Activated B cell treated with CpG ODN at 0.5 μM for 24 hours (primary cell): ENCODE results near the gene ARHGAP29. TPM values are rescaled to one million over a fixed set of nuclear protein-coding genes. Genes with fewer than 3 reads are reported as not detected.

Source experiments
- ATAC-seq: fragments of 200-7000 bp; cut with Tn5 transposase; one replicate; pipeline ENCODE4 v1.10.0; 2021; ENCODE audit warnings: low read depth, mild to moderate bottlenecking, moderate library complexity
- CTCF ChIA-PET: fragments of 350-600 bp; sonication (Branson Sonifier 250); formaldehyde crosslinking; loops from one replicate; lab custom pipeline; 2021; ENCODE audit warnings: antibody characterized with exemption; lab: Charles Lee
- POLR2A ChIA-PET: fragments of 350-600 bp; sonication (Branson Sonifier 250); formaldehyde crosslinking; loops from one replicate; lab custom pipeline; 2021; ENCODE audit warnings: antibody characterized with exemption; lab: Charles Lee
- DNase-seq: peaks from one replicate; pipeline ENCODE4 v3.0.0; 2022
- H3K27ac Mint-ChIP-seq: one replicate; pipeline ENCODE4 v1.8.0; 2020; ENCODE audit warnings: mixed read lengths
- H3K27me3 Mint-ChIP-seq: one replicate; pipeline ENCODE4 v1.8.0; 2021; ENCODE audit warnings: mixed read lengths
- H3K36me3 Mint-ChIP-seq: one replicate; pipeline ENCODE4 v1.8.0; 2021; ENCODE audit warnings: low read depth, mixed read lengths
- H3K4me1 Mint-ChIP-seq: one replicate; pipeline ENCODE4 v1.8.0; 2021; ENCODE audit warnings: mixed read lengths
- H3K4me3 Mint-ChIP-seq: one replicate; pipeline ENCODE4 v1.8.0; 2020; ENCODE audit warnings: mild to moderate bottlenecking, mixed read lengths
- H3K9me3 Mint-ChIP-seq: one replicate; pipeline ENCODE4 v1.8.0; 2020; ENCODE audit warnings: mixed read lengths
- CTCF ChIP-seq: fragments of 200-600 bp; IDR thresholded peaks from one replicate; pipeline ENCODE4 v1.8.0; 2022; ENCODE audit warnings: antibody characterized with exemption, mild to moderate bottlenecking
- intact Hi-C: fragments of 100-400 bp; cut with micrococcal nuclease; formaldehyde crosslinking; loops from one replicate; pipeline ENCODE4 v1.15.1; 2024
- total RNA-seq: library from RNA; stranded (reverse); gene quantifications from 2 replicates; pipeline ENCODE4 v1.2.3, GENCODE V29; 2022

The ARHGAP29 gene
- total RNA-seq, 1 donor from 2014 or later, result not detected

- H3K9me3 Mint-ChIP-seq, result peaks cover 5% of the 10 kb centered on the region
- ChIA-PET POLR2A (no interaction called here), CTCF (no interaction called here)
- no peaks in the 10 kb centered on the region for H3K36me3 Mint-ChIP-seq
- DNase-seq (no peak), ATAC-seq (no peak)
- peaks cover 4% of the 10 kb centered on the region for H3K27me3 Mint-ChIP-seq
- no peak overlapping the region for H3K27ac Mint-ChIP-seq
- H3K4me1 Mint-ChIP-seq, result peaks cover 6% of the 10 kb centered on the region
- H3K4me3 Mint-ChIP-seq, result no peak overlapping the region
- no peak for TF ChIP-seq CTCF
- intact Hi-C loops, result no loop called here
Measured at GRCh38 chr1:94265011-94265422, 27.6 kb upstream of the ARHGAP29 start.

GRCh38 chr1:94260635-94261387 is 23.4 kb upstream of the ARHGAP29 start:
- no peaks in the 10 kb centered on the region for H3K27me3 Mint-ChIP-seq
- DNase-seq (no peak), ATAC-seq (no peak)
- POLR2A ChIA-PET, result no interaction called here
- H3K27ac Mint-ChIP-seq, result no peak overlapping the region
- intact Hi-C loops, result no loop called here
- H3K9me3 Mint-ChIP-seq, result peaks cover 5% of the 10 kb centered on the region
- no peak overlapping the region for H3K4me3 Mint-ChIP-seq
- CTCF ChIA-PET, result no interaction called here
- peaks cover 6% of the 10 kb centered on the region for H3K4me1 Mint-ChIP-seq
- TF ChIP-seq CTCF, result no peak
- no peaks in the 10 kb centered on the region for H3K36me3 Mint-ChIP-seq

- H3K36me3 Mint-ChIP-seq, result no peaks in the 10 kb centered on the region
- no peak overlapping the region for H3K4me3 Mint-ChIP-seq
- DNase-seq, result no peak
- H3K9me3 Mint-ChIP-seq, result peaks cover 5% of the 10 kb centered on the region
- no peak for ATAC-seq
- peaks cover 1% of the 10 kb centered on the region for H3K27me3 Mint-ChIP-seq
- TF ChIP-seq CTCF, result no peak
- ChIA-PET POLR2A (no interaction called here), CTCF (no interaction called here)
- H3K27ac Mint-ChIP-seq, result no peak overlapping the region
- peaks cover 6% of the 10 kb centered on the region for H3K4me1 Mint-ChIP-seq
- intact Hi-C loops, result no loop called here
Measured at GRCh38 chr1:94259635-94260289, 22.4 kb upstream of the ARHGAP29 start.

- ATAC-seq (no peak), DNase-seq (no peak)
- H3K36me3 Mint-ChIP-seq, result no peaks in the 10 kb centered on the region
- intact Hi-C loops, result no loop called here
- TF ChIP-seq CTCF, result no peak
- ChIA-PET POLR2A (no interaction called here), CTCF (no interaction called here)
- peaks cover 5% of the 10 kb centered on the region for H3K9me3 Mint-ChIP-seq
- H3K27me3 Mint-ChIP-seq, result peaks cover 1% of the 10 kb centered on the region
- H3K27ac Mint-ChIP-seq, result no peak overlapping the region
- H3K4me3 Mint-ChIP-seq, result no peak overlapping the region
- H3K4me1 Mint-ChIP-seq, result peaks cover 6% of the 10 kb centered on the region
Measured at GRCh38 chr1:94258873-94259331, 21.5 kb upstream of the ARHGAP29 start.

- ChIA-PET CTCF (no interaction called here), POLR2A (no interaction called here)
- Mint-ChIP-seq H3K4me3 (no peak overlapping the region), H3K4me1 (peaks cover 6% of the 10 kb centered on the region), H3K27me3 (peaks cover 10% of the 10 kb centered on the region), H3K27ac (no peak overlapping the region), H3K9me3 (no peaks in the 10 kb centered on the region), H3K36me3 (no peaks in the 10 kb centered on the region)
- no peak for TF ChIP-seq CTCF
- intact Hi-C loops, result no loop called here
- ATAC-seq, result no peak
- no peak for DNase-seq
Measured at GRCh38 chr1:94257444-94257843, 20.1 kb upstream of the ARHGAP29 start.
